Esophagus squamous epithelium (tissue), 4 donors: Measurements from ENCODE around the gene CCR5.

Source experiments
- POLR2A ChIP-seq, 4 donors: fragments of 450-650 bp; IDR thresholded peaks; one replicate each; pipeline ENCODE4 v1.6.1; 2017; ENCODE audit warnings: antibody characterized with exemption in 4 of 4, mild to moderate bottlenecking in 4 of 4, moderate library complexity in 3 of 4
- TF ChIP-seq, protein P1 (sequence below), 6 experiments: fragments of 450-650 bp in 4 of 6; fragments of 200-600 bp in 2 of 6; sonication (generic) in 2 of 6; IDR thresholded peaks; one replicate each; pipeline ENCODE4 v1.5.1; 2016 to 2019; ENCODE audit warnings: antibody characterized with exemption in 6 of 6, mild to moderate bottlenecking in 4 of 6, moderate library complexity in 4 of 6

DNA sequence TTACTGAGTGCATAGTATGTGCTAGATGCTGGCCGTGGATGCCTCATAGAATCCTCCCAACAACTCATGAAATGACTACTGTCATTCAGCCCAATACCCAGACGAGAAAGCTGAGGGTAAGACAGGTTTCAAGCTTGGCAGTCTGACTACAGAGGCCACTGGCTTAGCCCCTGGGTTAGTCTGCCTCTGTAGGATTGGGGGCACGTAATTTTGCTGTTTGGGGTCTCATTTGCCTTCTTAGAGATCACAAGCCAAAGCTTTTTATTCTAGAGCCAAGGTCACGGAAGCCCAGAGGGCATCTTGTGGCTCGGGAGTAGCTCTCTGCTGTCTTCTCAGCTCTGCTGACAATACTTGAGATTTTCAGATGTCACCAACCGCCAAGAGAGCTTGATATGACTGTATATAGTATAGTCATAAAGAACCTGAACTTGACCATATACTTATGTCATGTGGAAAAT is 1.0 kb upstream of the CCR5 start:
- TF ChIP-seq, protein P1, sequence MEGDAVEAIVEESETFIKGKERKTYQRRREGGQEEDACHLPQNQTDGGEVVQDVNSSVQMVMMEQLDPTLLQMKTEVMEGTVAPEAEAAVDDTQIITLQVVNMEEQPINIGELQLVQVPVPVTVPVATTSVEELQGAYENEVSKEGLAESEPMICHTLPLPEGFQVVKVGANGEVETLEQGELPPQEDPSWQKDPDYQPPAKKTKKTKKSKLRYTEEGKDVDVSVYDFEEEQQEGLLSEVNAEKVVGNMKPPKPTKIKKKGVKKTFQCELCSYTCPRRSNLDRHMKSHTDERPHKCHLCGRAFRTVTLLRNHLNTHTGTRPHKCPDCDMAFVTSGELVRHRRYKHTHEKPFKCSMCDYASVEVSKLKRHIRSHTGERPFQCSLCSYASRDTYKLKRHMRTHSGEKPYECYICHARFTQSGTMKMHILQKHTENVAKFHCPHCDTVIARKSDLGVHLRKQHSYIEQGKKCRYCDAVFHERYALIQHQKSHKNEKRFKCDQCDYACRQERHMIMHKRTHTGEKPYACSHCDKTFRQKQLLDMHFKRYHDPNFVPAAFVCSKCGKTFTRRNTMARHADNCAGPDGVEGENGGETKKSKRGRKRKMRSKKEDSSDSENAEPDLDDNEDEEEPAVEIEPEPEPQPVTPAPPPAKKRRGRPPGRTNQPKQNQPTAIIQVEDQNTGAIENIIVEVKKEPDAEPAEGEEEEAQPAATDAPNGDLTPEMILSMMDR (IDR thresholded peaks at IDR 0.05) = no peak
- no peak for TF ChIP-seq POLR2A (IDR thresholded peaks at IDR 0.05)
